HG03103 (cell line): ENCODE data around the gene UNC13B.
"Not testable (repeated sequence)": the region's sequence is repeated elsewhere in the genome, so short reads cannot be mapped to it uniquely, and the experiment has no call there.

Experiments used
- ATAC-seq: cut with Tn5 transposase; IDR thresholded peaks from one replicate; pipeline ENCODE4 v1.9.1; 2021; ENCODE audit warnings: low read depth; ENCODE audit not compliant: unreplicated experiment

UNC13B gene

GRCh38 chr9:35161713-35162604 is at the start of gene UNC13B:
TSS of gene UNC13B (plus strand) at chr9:35162009. CDS start at chr9:35162284, 275 bp downstream.
- ATAC-seq, result peak; percentile 45

- no peak for ATAC-seq
These were observed 49.4 kb upstream of the UNC13B start for GRCh38 chr9:35112257-35113020.

- ATAC-seq, result no peak
These were observed 47.5 kb upstream of the UNC13B start for GRCh38 chr9:35114113-35114839.

DNA sequence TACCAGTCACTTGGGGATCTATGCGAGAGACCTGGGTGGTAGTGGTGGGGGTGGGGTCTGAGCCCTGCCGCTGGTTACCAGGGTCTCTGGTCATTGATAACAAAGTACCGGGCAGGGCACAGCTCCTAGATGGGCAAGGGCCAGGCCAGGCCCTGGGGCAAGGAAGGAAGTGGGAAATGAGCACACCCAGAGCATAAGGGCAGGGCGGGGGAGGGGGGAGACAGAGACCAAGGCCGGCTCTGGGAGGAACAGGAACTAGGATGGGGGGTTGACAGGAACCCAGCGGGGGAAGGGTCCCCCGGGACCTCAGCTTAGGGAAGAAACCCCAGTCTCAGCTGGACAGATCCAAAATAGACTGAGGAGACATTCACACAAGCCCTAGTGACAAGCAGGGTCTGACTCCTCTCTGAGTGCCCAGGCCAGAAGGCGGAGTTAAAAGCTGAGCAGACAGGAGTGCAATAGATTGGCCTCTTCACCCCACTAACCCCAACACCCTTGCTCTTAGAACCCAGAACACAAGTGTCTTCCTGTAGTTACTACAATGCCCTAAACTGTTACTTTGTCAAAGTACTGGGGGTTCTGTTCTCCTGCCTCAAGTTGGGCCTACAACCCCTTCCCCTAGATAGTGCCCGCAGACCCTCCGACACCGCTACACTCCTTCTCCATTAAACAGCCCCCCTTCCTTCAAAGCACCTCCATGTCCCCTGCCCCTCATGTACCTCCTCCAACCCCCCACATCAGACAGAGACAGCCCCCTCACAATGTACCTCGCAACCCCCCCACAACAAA is 46.8 kb upstream of the UNC13B start:
- no peak for ATAC-seq

DNA sequence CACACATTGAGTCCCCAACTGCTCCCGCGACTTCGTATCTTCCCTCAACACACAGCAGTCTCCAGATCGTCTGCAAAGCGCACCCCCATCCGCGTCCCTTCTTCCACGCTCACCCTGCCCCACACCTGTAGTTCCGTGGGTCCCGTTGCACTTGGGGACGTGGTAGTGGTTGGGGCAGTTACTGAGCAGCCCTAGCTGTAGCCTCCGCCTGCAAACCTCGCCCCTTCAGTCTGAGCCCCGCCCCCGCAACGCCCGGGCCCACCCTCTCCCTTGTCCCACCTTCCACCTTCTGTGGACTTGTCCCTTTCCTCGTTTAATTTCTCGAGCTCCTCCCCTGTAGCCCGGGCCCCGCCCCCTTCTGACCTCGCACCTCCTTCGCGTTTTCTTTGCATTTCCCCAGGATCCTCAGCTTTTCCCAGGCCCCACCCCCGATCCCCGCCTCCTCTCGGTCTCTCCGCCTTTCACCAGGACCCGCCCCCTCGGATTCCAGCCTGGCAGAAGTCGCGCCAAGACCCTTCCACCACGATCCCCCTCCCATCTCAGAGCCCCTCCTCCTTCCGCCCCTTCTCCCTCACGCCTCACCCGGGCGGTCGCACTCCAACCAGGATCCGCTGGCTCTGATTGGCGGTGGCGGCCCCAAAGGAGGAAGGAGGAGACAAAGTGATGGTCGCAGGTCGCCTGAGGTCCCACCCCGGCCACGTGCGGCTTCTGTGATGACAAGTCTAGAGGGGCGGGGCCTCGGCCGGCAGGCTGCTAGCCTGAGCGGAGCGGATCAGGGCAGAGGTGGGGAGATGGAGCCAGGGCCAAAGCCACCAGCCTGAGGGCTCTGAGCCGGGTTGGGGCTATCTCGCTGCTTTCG is 45.9 kb upstream of the UNC13B start, which contains the start of gene ATOSB:
Gene ATOSB (minus strand): TSS at position 183 of the 859 bp plus-strand sequence. CDS start 7,588 bp downstream, outside the sequence.
- ATAC-seq, result peak; percentile 46

DNA sequence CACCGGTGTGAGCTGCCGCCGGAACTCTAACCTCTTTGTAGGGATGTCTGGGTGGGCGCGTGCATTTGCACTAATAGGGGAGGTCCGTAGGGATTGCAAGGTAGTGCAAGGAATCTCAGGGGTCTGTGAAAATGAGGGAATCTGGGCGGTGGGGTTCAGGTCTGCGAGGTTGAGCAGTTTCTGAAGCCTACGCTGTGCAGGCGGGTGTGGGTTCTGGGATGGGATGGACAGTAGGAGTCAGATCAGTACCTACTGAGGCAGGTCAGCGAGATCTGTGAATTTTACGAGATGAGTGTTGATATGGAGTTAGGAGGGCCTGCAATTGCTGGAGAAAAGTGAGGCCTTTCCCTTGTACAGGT is 45.3 kb upstream of the UNC13B start:
- no peak for ATAC-seq

GRCh38 chr9:35116898-35117551 is 44.8 kb upstream of the UNC13B start:
- peak; percentile 34 for ATAC-seq

GRCh38 chr9:35134920-35135319 is 26.9 kb upstream of the UNC13B start:
- ATAC-seq, result no peak

DNA sequence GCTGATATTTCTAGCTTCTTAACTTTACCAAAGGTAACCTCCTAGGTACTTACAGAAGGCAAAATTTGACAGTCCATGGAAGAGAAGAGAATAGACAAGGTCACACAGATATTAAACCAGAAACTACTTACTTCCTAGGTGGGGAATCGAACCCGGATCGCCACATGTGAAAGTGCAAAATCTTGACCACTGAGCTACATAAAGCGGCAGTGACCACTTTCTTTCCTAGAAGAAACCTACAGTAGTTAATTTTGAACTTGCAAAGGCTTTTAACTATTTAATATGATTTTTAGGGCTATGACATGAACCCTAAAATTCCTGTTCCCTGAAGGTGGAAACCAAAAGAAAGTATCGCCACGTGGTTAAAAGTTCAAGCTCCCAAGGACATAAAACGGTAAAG is 25.8 kb upstream of the UNC13B start:
- ATAC-seq, result no peak

DNA sequence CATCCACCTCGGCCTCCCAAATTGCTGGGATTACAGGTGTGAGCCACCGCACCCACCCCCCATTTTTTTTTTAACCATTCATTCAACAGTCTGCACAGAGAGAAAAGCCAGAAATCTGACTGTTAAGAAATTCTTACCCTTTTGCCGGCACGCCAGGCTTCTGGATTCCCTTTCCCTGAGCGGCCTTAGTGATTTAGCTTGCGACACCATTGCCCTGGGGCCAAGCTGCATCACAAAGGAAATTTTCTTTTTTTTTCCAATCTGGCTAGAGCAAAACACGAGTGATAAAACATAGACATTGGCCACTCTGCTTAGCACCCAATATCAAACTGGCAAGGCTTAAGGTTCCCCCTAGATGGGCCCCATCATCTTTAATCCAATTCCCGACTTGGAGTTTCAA is 24.9 kb upstream of the UNC13B start:
- ATAC-seq, result no peak

DNA sequence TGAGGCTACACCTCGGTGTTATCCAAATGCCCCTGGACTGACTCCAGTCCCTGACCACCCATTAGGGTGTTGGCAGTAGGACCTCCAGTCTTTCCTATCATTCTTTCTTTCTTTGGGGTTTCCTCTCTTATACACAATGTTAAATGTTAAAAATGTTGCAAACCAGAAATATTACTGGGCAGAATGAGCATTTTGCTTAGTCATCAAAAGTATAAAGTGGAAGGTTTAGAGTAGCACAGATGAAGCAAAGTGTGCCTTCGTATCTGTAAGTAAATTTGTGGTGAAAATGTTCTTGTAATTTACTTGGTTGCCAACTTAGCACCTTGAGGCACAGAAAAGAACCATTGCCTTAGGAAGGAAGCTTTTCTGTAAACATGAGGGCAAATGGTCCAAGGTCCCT is 21.7 kb upstream of the UNC13B start:
- no peak for ATAC-seq

GRCh38 chr9:35142037-35142436 is 19.8 kb upstream of the UNC13B start:
- ATAC-seq, result no peak

DNA sequence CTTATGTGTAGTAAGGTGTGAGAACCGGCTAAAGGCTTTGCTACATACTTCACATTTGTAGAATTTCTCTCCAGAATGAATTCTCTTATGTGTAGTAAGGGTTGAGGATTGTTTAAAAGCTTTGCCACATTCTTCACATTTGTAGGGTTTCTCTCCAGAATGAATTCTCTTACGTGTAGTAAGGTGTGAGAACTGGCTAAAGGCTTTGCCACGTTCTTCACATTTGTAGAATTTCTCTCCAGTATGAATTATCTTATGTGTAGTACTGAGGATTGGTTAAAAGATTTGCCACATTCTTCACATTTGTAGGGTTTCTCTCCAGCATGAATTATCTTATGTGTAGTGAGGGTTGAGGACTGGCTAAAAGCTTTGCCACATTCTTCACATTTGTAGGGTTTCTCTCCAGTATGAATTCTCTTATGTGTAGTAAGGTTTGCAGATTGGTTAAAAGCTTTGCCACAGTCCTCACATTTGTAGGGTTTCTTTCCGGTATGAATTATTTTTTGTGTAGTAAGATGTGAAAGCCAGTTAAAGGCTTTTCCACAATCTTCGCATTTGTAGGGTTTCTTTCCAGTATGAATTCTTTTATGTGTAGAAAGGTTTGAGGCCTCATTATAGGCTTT is 13.8 kb upstream of the UNC13B start:
- ATAC-seq, result not testable (repeated sequence)

DNA sequence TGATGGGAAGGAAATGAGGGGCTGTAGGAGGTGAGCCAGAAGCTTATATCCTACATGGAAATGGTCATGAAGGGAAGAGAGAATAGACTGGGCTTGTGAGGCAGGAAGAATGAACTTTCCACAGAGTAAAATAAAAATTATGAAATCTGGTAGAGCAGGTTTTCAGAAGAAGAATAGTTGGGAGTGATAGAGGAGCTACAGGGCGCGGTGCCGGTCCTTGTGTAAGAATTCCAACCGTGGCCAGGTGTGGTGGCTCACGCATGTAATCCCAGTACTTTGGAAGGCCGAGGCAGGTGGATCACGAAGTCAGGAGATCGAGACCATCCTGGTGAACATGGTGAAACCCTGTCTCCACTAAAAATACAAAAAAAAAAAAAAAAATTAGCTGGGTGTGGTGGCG is 8.9 kb upstream of the UNC13B start:
- ATAC-seq, result no peak

DNA sequence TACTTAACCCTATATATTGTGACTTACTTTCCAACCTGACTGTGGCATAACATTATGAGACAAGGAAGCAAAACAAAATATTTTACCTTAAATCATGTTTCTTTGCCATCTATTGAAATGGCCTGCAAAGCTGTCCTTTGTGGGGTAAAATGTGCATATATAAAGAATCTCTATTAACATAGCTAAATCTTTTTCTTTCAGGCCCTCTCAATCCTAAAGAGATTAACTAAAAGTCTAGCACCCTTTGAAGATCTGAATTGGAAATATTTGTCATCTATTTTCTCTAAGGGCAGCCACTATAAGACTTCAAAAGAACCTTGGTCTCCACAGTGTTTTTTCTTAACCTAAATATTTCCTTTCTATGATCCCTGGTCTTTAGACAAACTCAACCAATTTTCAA is 5.0 kb upstream of the UNC13B start:
- no peak for ATAC-seq

GRCh38 chr9:35157836-35158235 is 4.0 kb upstream of the UNC13B start:
- not testable (repeated sequence) for ATAC-seq

DNA sequence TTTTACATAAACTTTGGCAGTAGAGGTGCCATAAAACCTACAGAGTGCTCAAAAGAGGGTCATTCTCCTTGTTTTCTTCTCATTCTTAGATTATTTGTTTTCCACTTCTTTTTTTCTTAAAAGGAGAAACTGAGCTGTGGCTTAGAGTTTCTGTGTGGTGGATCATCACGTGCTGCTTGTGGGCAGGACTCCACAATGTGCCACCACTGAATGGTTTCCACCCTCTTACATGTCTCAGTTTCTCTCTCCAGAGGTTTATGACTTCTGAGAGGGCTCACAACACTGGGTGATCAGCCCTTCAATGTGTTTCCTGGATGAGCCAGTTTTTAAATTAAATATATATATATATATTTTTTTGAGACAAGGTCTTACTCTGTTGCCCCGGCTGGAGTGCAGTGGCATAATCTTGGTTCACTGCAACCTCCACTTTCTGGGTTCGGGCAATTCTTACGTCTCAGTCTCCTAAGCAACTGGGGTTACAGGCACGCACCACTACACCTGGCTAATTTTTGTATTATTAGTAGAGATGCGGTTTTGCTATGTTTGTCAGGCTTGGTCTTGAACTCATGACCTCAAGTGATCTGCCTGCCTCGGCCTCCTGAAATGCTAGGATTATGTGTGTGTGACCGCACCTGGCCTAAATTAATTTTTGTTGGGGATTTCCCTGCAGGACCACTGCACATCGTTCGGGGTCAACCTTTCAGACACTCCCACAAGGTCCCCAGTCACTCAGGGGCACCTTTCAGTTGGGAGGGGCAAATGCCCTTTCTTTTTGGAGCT is 3.1 kb upstream of the UNC13B start:
- ATAC-seq, result no peak
